Naive thymus-derived CD4-positive, alpha-beta T cell (primary cell): ENCODE results near the gene PHF14. TPM values are rescaled to one million over a fixed set of nuclear protein-coding genes. Genes with fewer than 3 reads are reported as not detected.

Experiments
- ATAC-seq: fragments of 150-1000 bp; cut with Tn5 transposase; 2 replicates; pipeline ENCODE4 v1.10.0; 2021; ENCODE audit warnings: mild to moderate bottlenecking, moderate library complexity
- CTCF ChIA-PET: fragments of 350-600 bp; sonication (Branson Sonifier 250); formaldehyde crosslinking; loops from one replicate; lab custom pipeline; 2021; ENCODE audit warnings: antibody characterized with exemption; lab: Charles Lee
- POLR2A ChIA-PET: fragments of 350-600 bp; sonication (Branson Sonifier 250); formaldehyde crosslinking; loops from one replicate; lab custom pipeline; 2021; ENCODE audit warnings: antibody characterized with exemption, inconsistent platforms; lab: Charles Lee
- DNase-seq, 9 donors: peaks; one replicate each; pipeline versions ENCODE4 v3.0.0 to v3.0.0-alpha.2; 2020 to 2022; ENCODE audit warnings: mixed read lengths in 1 of 9
- H3K27ac ChIP-seq: one replicate; pipeline ENCODE4 v1.7.0; 2013; ENCODE audit warnings: mild to moderate bottlenecking, low read depth, low read length, moderate library complexity
- H3K27me3 ChIP-seq, 2 donors: one replicate each; pipeline ENCODE4 v1.7.0; 2013; ENCODE audit warnings: low read length in 2 of 2, mild to moderate bottlenecking in 2 of 2, moderate library complexity in 2 of 2; ENCODE audit not compliant: control insufficient read depth in 2 of 2, insufficient read depth in 2 of 2
- H3K36me3 ChIP-seq, 3 experiments: 1 replicate in 2 of 3; 2 replicates in 1 of 3; pipeline ENCODE4 v1.7.0; 2013; ENCODE audit warnings: low read length in 3 of 3, mild to moderate bottlenecking in 3 of 3, moderate library complexity in 1 of 3; ENCODE audit not compliant: insufficient read depth in 3 of 3, control insufficient read depth in 2 of 3
- H3K4me1 ChIP-seq, 2 donors: one replicate each; pipeline ENCODE4 v1.7.0; 2013; ENCODE audit warnings: low read length in 2 of 2, mild to moderate bottlenecking in 2 of 2, moderate library complexity in 1 of 2; ENCODE audit not compliant: control insufficient read depth in 2 of 2, insufficient read depth in 2 of 2
- H3K4me3 ChIP-seq: 2 replicates; pipeline ENCODE4 v1.7.0; 2013; ENCODE audit warnings: mild to moderate bottlenecking, low read length
- H3K9me3 ChIP-seq, 3 experiments: 1 replicate in 2 of 3; 2 replicates in 1 of 3; pipeline ENCODE4 v1.7.0; 2013; ENCODE audit warnings: low read length in 3 of 3; ENCODE audit not compliant: control insufficient read depth in 2 of 3
- H3K27ac Mint-ChIP-seq, 9 donors: one replicate each; pipeline ENCODE4 v1.8.0; 2020 to 2022; ENCODE audit warnings: mixed read lengths in 9 of 9, mild to moderate bottlenecking in 8 of 9, moderate library complexity in 5 of 9, inconsistent platforms in 2 of 9
- H3K27me3 Mint-ChIP-seq, 5 donors: one replicate each; pipeline ENCODE4 v1.8.0; 2021 to 2022; ENCODE audit warnings: mixed read lengths in 5 of 5, mild to moderate bottlenecking in 1 of 5
- H3K36me3 Mint-ChIP-seq, 5 donors: one replicate each; pipeline ENCODE4 v1.8.0; 2020 to 2022; ENCODE audit warnings: mixed read lengths in 5 of 5, mild to moderate bottlenecking in 3 of 5, inconsistent platforms in 1 of 5
- H3K4me1 Mint-ChIP-seq, 7 donors: one replicate each; pipeline ENCODE4 v1.8.0; 2020 to 2022; ENCODE audit warnings: mixed read lengths in 7 of 7, mild to moderate bottlenecking in 3 of 7, inconsistent platforms in 1 of 7
- H3K4me3 Mint-ChIP-seq, 10 donors: one replicate each; pipeline ENCODE4 v1.8.0; 2020 to 2022; ENCODE audit warnings: mild to moderate bottlenecking in 10 of 10, mixed read lengths in 10 of 10, moderate library complexity in 6 of 10, inconsistent platforms in 2 of 10
- H3K9me3 Mint-ChIP-seq, 11 donors: one replicate each; pipeline ENCODE4 v1.8.0; 2020 to 2022; ENCODE audit warnings: mixed read lengths in 11 of 11, mild to moderate bottlenecking in 4 of 11, inconsistent platforms in 1 of 11, moderate library complexity in 1 of 11
- intact Hi-C, 2 donors: fragments of 100-400 bp; cut with micrococcal nuclease; formaldehyde crosslinking; loops; one replicate each; pipeline ENCODE4 v1.15.1; 2023
- polyA plus RNA-seq, 2 donors: library from polyadenylated mRNA; unstranded; fragments of 300-500 nt; fragmentation: Illumina TruSeq; gene quantifications; one replicate each; pipeline ENCODE4 v1.2.3, GENCODE V29; 2021
- total RNA-seq, 6 experiments: library from RNA in 5 of 6; stranded (reverse) in 5 of 6; gene quantifications; 1 replicate in 5 of 6; 2 replicates in 1 of 6; pipeline ENCODE4 v1.2.3 and lab custom pipeline; 2021 to 2026

PHF14 gene
- total and polyA plus RNA-seq, 7 experiments from 2014 or later, result 9.6 to 41.3 (median 31.2) TPM

GRCh38 chr7:11182736-11183135, 209.1 kb downstream of the PHF14 start:
- Histone ChIP-seq H3K36me3 (no peaks in the 10 kb centered on the region), H3K27ac (no peak overlapping the region), H3K4me1 (no peaks in the 10 kb centered on the region), H3K27me3 (no peaks in the 10 kb centered on the region), H3K9me3 (peaks cover 0 to 4% (median 0%) of the 10 kb centered on the region in 3 experiments), H3K4me3 (no peak overlapping the region)
- Mint-ChIP-seq H3K4me1 (no peaks in the 10 kb centered on the region), H3K9me3 (peaks cover 0 to 19% (median 6%) of the 10 kb centered on the region in 11 donors), H3K4me3 (no peak overlapping the region), H3K36me3 (peaks cover 0 to 11% (median 0%) of the 10 kb centered on the region in 5 donors), H3K27me3 (peaks cover 0 to 12% (median under 1%) of the 10 kb centered on the region in 5 donors), H3K27ac (no peak overlapping the region)
- DNase-seq (no peak), ATAC-seq (no peak)
- CTCF ChIA-PET, result no interaction called here
- POLR2A ChIA-PET, result no interaction called here
- intact Hi-C loops, result no loop called here

GRCh38 chr7:11185179-11185815, 211.6 kb downstream of the PHF14 start:
- Histone ChIP-seq H3K27ac (no peak overlapping the region), H3K36me3 (no peaks in the 10 kb centered on the region), H3K4me1 (no peaks in the 10 kb centered on the region), H3K27me3 (no peaks in the 10 kb centered on the region), H3K4me3 (no peak overlapping the region), H3K9me3 (peaks cover 0 to 4% (median 0%) of the 10 kb centered on the region in 3 experiments)
- no peak overlapping the region for H3K4me3 Mint-ChIP-seq
- POLR2A ChIA-PET, result no interaction called here
- CTCF ChIA-PET, result no interaction called here
- peaks cover 0 to 19% (median 6%) of the 10 kb centered on the region in 11 donors for H3K9me3 Mint-ChIP-seq
- no peak for ATAC-seq
- intact Hi-C loops, result no loop called here
- H3K36me3 Mint-ChIP-seq, result peaks cover 0 to 11% (median 0%) of the 10 kb centered on the region in 5 donors
- no peak overlapping the region for H3K27ac Mint-ChIP-seq
- no peak for DNase-seq
- H3K4me1 Mint-ChIP-seq, result peaks cover 0 to 3% (median 0%) of the 10 kb centered on the region in 7 donors
- H3K27me3 Mint-ChIP-seq, result peaks cover 0 to 12% (median 0%) of the 10 kb centered on the region in 5 donors

- no peak overlapping the region for H3K27ac Mint-ChIP-seq
- peaks cover 0 to 15% (median 0%) of the 10 kb centered on the region in 7 donors for H3K4me1 Mint-ChIP-seq
- H3K36me3 ChIP-seq, result no peaks in the 10 kb centered on the region
- H3K27ac ChIP-seq, result no peak overlapping the region
- DNase-seq (no peak), ATAC-seq (no peak)
- H3K4me1 ChIP-seq, result no peaks in the 10 kb centered on the region
- ChIA-PET CTCF (interaction anchor here (0.5 to 0.6 kb wide), 2 partner anchors 20 to 710 kb away, joined by 3 read pairs; no protein-coding TSS in a partner anchor), POLR2A (no interaction called here)
- peaks cover 0 to 19% (median 6%) of the 10 kb centered on the region in 11 donors for H3K9me3 Mint-ChIP-seq
- no peak overlapping the region for H3K4me3 Mint-ChIP-seq
- H3K27me3 Mint-ChIP-seq, result peaks cover 0 to 17% (median 10%) of the 10 kb centered on the region in 5 donors
- peaks cover 0 to 4% (median 0%) of the 10 kb centered on the region in 3 experiments for H3K9me3 ChIP-seq
- intact Hi-C loops, result no loop called here
- H3K27me3 ChIP-seq, result no peaks in the 10 kb centered on the region
- H3K36me3 Mint-ChIP-seq, result peaks cover 0 to 11% (median 0%) of the 10 kb centered on the region in 5 donors
- H3K4me3 ChIP-seq, result no peak overlapping the region
Observed at GRCh38 chr7:11188529-11189310, 215.0 kb downstream of the PHF14 start.

- Histone ChIP-seq H3K27ac (no peak overlapping the region), H3K4me1 (no peaks in the 10 kb centered on the region), H3K4me3 (no peak overlapping the region), H3K36me3 (no peaks in the 10 kb centered on the region), H3K27me3 (no peaks in the 10 kb centered on the region), H3K9me3 (no peaks in the 10 kb centered on the region)
- intact Hi-C loops, result no loop called here
- H3K4me1 Mint-ChIP-seq, result peaks cover 0 to 15% (median 0%) of the 10 kb centered on the region in 7 donors
- POLR2A ChIA-PET, result no interaction called here
- peaks cover 0 to 4% (median 0%) of the 10 kb centered on the region in 5 donors for H3K36me3 Mint-ChIP-seq
- H3K27ac Mint-ChIP-seq, result no peak overlapping the region
- no peak for DNase-seq
- peaks cover 0 to 3% (median 0%) of the 10 kb centered on the region in 11 donors for H3K9me3 Mint-ChIP-seq
- H3K27me3 Mint-ChIP-seq, result peaks cover 0 to 15% (median 5%) of the 10 kb centered on the region in 5 donors
- no peak overlapping the region for H3K4me3 Mint-ChIP-seq
- CTCF ChIA-PET, result no interaction called here
- no peak for ATAC-seq
Observed at GRCh38 chr7:11191081-11191480, 217.4 kb downstream of the PHF14 start.

- H3K36me3 ChIP-seq, result no peaks in the 10 kb centered on the region
- no peak overlapping the region for H3K27ac ChIP-seq
- DNase-seq (no peak), ATAC-seq (no peak)
- peaks cover 0 to 15% (median 0%) of the 10 kb centered on the region in 7 donors for H3K4me1 Mint-ChIP-seq
- intact Hi-C loops, result no loop called here
- no peak overlapping the region for H3K4me3 Mint-ChIP-seq
- ChIA-PET CTCF (no interaction called here), POLR2A (no interaction called here)
- H3K27me3 ChIP-seq, result no peaks in the 10 kb centered on the region
- peaks cover 0 to 3% (median 0%) of the 10 kb centered on the region in 5 donors for H3K36me3 Mint-ChIP-seq
- H3K27me3 Mint-ChIP-seq, result peaks cover 0 to 15% (median 5%) of the 10 kb centered on the region in 5 donors
- H3K4me1 ChIP-seq, result no peaks in the 10 kb centered on the region
- no peak overlapping the region for H3K4me3 ChIP-seq
- H3K27ac Mint-ChIP-seq, result no peak overlapping the region
- H3K9me3 ChIP-seq, result no peaks in the 10 kb centered on the region
- H3K9me3 Mint-ChIP-seq, result no peaks in the 10 kb centered on the region
Observed at GRCh38 chr7:11191574-11192220, 218.0 kb downstream of the PHF14 start.

GRCh38 chr7:11192506-11192905, 218.8 kb downstream of the PHF14 start:
- no peak overlapping the region for H3K4me3 ChIP-seq
- intact Hi-C loops, result no loop called here
- Mint-ChIP-seq H3K4me1 (peaks cover 0 to 15% (median 0%) of the 10 kb centered on the region in 7 donors), H3K9me3 (no peaks in the 10 kb centered on the region), H3K27ac (no peak overlapping the region), H3K27me3 (peaks cover 0 to 15% (median 5%) of the 10 kb centered on the region in 5 donors), H3K4me3 (peak overlapping the region in 1 of 10 donors; percentile 71), H3K36me3 (peaks cover 0 to 2% (median 0%) of the 10 kb centered on the region in 5 donors)
- POLR2A ChIA-PET, result no interaction called here
- DNase-seq (no peak), ATAC-seq (no peak)
- no peaks in the 10 kb centered on the region for H3K36me3 ChIP-seq
- H3K4me1 ChIP-seq, result no peaks in the 10 kb centered on the region
- no peaks in the 10 kb centered on the region for H3K27me3 ChIP-seq
- CTCF ChIA-PET, result no interaction called here
- H3K27ac ChIP-seq, result no peak overlapping the region
- no peaks in the 10 kb centered on the region for H3K9me3 ChIP-seq
